Prostate gland (tissue), 2 donors: Measurements from ENCODE around the gene ZNF385D.

ENCODE experiments used
- POLR2AphosphoS5 ChIP-seq: sonication (generic); formaldehyde crosslinking; IDR thresholded peaks from one replicate; pipeline ENCODE4 v1.6.1; 2017; ENCODE audit warnings: antibody characterized with exemption
- TF ChIP-seq, protein P1 (sequence below), 4 experiments: fragments of 200-600 bp in 2 of 4; fragments of 450-650 bp in 2 of 4; sonication (generic) in 2 of 4; IDR thresholded peaks; 1 replicate in 3 of 4; 2 replicates in 1 of 4; pipeline ENCODE4 v1.5.1; 2016 to 2019; ENCODE audit warnings: antibody characterized with exemption in 4 of 4, mild to moderate bottlenecking in 2 of 4, moderate library complexity in 2 of 4

DNA sequence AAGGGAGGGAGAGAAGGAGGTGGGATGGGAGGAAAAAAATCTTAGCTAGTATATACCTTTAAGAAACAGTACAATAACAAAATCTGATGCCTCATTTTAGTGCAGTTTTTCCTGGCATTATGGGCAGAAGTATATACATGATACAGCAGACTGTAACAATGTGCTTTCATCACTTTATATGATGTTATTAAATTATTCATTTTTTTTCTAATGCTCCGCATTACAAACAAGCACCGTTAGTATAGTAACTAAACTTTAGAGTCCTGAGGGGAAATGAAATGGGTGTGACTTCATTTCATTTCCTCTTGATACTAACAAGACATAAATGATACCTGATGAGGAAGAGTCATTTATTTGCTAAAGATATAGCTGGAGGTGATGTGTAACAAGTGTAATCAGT lies 325.3 kb downstream of the ZNF385D start:
- TF ChIP-seq, protein P1, sequence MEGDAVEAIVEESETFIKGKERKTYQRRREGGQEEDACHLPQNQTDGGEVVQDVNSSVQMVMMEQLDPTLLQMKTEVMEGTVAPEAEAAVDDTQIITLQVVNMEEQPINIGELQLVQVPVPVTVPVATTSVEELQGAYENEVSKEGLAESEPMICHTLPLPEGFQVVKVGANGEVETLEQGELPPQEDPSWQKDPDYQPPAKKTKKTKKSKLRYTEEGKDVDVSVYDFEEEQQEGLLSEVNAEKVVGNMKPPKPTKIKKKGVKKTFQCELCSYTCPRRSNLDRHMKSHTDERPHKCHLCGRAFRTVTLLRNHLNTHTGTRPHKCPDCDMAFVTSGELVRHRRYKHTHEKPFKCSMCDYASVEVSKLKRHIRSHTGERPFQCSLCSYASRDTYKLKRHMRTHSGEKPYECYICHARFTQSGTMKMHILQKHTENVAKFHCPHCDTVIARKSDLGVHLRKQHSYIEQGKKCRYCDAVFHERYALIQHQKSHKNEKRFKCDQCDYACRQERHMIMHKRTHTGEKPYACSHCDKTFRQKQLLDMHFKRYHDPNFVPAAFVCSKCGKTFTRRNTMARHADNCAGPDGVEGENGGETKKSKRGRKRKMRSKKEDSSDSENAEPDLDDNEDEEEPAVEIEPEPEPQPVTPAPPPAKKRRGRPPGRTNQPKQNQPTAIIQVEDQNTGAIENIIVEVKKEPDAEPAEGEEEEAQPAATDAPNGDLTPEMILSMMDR (IDR thresholded peaks at IDR 0.05), result no peak
- no peak for TF ChIP-seq POLR2AphosphoS5
